CD4-positive, alpha-beta memory T cell (primary cell): ENCODE measurements around the gene UNC5A. TPM values are rescaled to one million over a fixed set of nuclear protein-coding genes. Genes with fewer than 3 reads are reported as not detected.

Source experiments
- CTCF ChIA-PET: fragments of 350-600 bp; sonication (Branson Sonifier 250); formaldehyde crosslinking; loops from one replicate; lab custom pipeline; 2021; ENCODE audit warnings: inconsistent platforms; ENCODE audit not compliant: partially characterized antibody; lab: Charles Lee
- POLR2A ChIA-PET: fragments of 350-600 bp; sonication (Branson Sonifier 250); formaldehyde crosslinking; loops from one replicate; lab custom pipeline; 2021; ENCODE audit not compliant: partially characterized antibody; lab: Charles Lee
- DNase-seq, 5 donors: peaks; one replicate each; pipeline versions ENCODE4 v3.0.0 to v3.0.0-alpha.2; 2020 to 2022; ENCODE audit warnings: mixed read lengths in 1 of 5
- H3K27ac ChIP-seq: one replicate; pipeline ENCODE4 v1.7.0; 2013; ENCODE audit warnings: low read depth, low read length
- H3K27me3 ChIP-seq: 2 replicates; pipeline ENCODE4 v1.7.0; 2013; ENCODE audit warnings: mild to moderate bottlenecking, low read length, moderate library complexity; ENCODE audit not compliant: insufficient read depth
- H3K36me3 ChIP-seq: 2 replicates; pipeline ENCODE4 v1.7.0; 2013; ENCODE audit warnings: mild to moderate bottlenecking, low read length, moderate library complexity; ENCODE audit not compliant: insufficient read depth
- H3K4me1 ChIP-seq: 2 replicates; pipeline ENCODE4 v1.7.0; 2013; ENCODE audit warnings: mild to moderate bottlenecking, low read length, moderate library complexity; ENCODE audit not compliant: insufficient read depth
- H3K4me3 ChIP-seq, 2 donors: one replicate each; pipeline ENCODE4 v1.7.0; 2013; ENCODE audit warnings: low read length in 2 of 2, mild to moderate bottlenecking in 1 of 2
- H3K9me3 ChIP-seq, 2 donors: one replicate each; pipeline ENCODE4 v1.7.0; 2013; ENCODE audit warnings: low read length in 2 of 2, control low read depth in 1 of 2; ENCODE audit not compliant: control insufficient read depth in 1 of 2
- H3K27ac Mint-ChIP-seq, 7 donors: one replicate each; pipeline ENCODE4 v1.8.0; 2020 to 2021; ENCODE audit warnings: mixed read lengths in 7 of 7, mild to moderate bottlenecking in 6 of 7, inconsistent platforms in 3 of 7, moderate library complexity in 3 of 7
- H3K27me3 Mint-ChIP-seq, 2 donors: one replicate each; pipeline ENCODE4 v1.8.0; 2020 to 2021; ENCODE audit warnings: mixed read lengths in 2 of 2
- H3K36me3 Mint-ChIP-seq, 2 donors: one replicate each; pipeline ENCODE4 v1.8.0; 2020 to 2021; ENCODE audit warnings: mixed read lengths in 2 of 2, inconsistent platforms in 1 of 2, mild to moderate bottlenecking in 1 of 2
- H3K4me1 Mint-ChIP-seq, 4 donors: one replicate each; pipeline ENCODE4 v1.8.0; 2020 to 2021; ENCODE audit warnings: mixed read lengths in 4 of 4, mild to moderate bottlenecking in 1 of 4
- H3K4me3 Mint-ChIP-seq, 8 donors: one replicate each; pipeline ENCODE4 v1.8.0; 2020 to 2021; ENCODE audit warnings: mixed read lengths in 8 of 8, mild to moderate bottlenecking in 7 of 8, moderate library complexity in 6 of 8, inconsistent platforms in 3 of 8
- H3K9me3 Mint-ChIP-seq, 8 donors: one replicate each; pipeline ENCODE4 v1.8.0; 2020 to 2021; ENCODE audit warnings: mixed read lengths in 8 of 8, mild to moderate bottlenecking in 5 of 8, inconsistent platforms in 3 of 8, moderate library complexity in 1 of 8
- intact Hi-C: fragments of 100-400 bp; cut with micrococcal nuclease; formaldehyde crosslinking; loops from one replicate; pipeline ENCODE4 v1.15.1; 2023
- polyA plus RNA-seq, 2 donors: library from polyadenylated mRNA; unstranded; fragments of 300-500 nt; fragmentation: Illumina TruSeq; gene quantifications; one replicate each; pipeline ENCODE4 v1.2.3, GENCODE V29; 2021
- total RNA-seq, 2 experiments: library from RNA; stranded (reverse); gene quantifications; one replicate each; pipeline ENCODE4 v1.2.3, GENCODE V29; 2021

Gene UNC5A
- total and polyA plus RNA-seq, 4 experiments from 2014 or later, result not detected

DNA sequence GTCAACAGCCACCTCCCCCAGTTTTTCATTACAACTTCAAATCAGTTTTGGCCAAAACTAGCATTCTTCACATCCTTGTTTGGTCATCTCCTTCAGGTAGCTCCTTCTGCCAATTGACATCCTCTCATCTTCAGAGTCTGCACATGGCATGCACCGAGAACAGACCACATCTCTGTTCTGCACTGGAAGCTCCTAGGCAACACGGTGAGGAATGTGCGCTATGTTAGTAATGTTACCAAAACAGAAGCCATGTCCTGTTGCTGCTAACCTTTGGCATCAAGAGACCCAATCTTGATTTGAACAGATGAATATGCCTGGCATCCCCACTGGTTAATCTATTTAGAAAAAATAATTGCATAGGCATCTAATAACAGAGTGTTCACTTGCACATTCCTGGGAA lies 93.9 kb downstream of the UNC5A start:
- Mint-ChIP-seq H3K27me3 (no peaks in the 10 kb centered on the region), H3K27ac (peak overlapping the region in 2 of 7 donors; percentile 27 to 46), H3K4me3 (no peak overlapping the region), H3K4me1 (peaks cover 6 to 21% (median 11%) of the 10 kb centered on the region in 4 donors), H3K36me3 (peaks cover 44 to 59% of the 10 kb centered on the region in 2 donors), H3K9me3 (no peaks in the 10 kb centered on the region)
- ChIA-PET CTCF (no interaction called here), POLR2A (no interaction called here)
- Histone ChIP-seq H3K4me1 (peaks cover 6% of the 10 kb centered on the region), H3K36me3 (peaks cover 51% of the 10 kb centered on the region), H3K27ac (no peak overlapping the region), H3K4me3 (no peak overlapping the region), H3K9me3 (no peaks in the 10 kb centered on the region), H3K27me3 (no peaks in the 10 kb centered on the region)
- DNase-seq, result no peak
- intact Hi-C loops, result no loop called here

DNA sequence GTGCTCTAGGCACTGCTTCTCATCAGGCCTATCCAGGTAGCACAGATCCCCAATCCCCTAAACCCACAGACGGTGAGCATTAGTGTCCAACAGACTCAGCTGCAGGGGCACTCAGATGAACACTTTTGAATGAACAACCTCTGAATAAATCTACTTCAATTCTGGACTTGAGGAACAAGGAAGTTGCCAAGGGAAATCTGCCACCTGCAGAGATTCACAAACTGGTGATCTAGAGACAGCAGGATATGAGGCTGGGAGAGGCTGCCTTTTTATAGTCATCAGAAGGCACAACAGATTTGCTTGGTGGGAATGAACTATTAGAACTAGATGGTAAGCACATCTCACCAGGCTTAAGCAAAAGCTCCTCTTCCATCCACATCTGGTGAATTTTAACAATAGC lies 95.8 kb downstream of the UNC5A start:
- Histone ChIP-seq H3K27ac (no peak overlapping the region), H3K36me3 (peaks cover 56% of the 10 kb centered on the region), H3K9me3 (no peaks in the 10 kb centered on the region), H3K4me3 (no peak overlapping the region), H3K27me3 (no peaks in the 10 kb centered on the region), H3K4me1 (no peaks in the 10 kb centered on the region)
- Mint-ChIP-seq H3K27me3 (no peaks in the 10 kb centered on the region), H3K9me3 (no peaks in the 10 kb centered on the region), H3K4me1 (peaks cover 0 to 4% (median 1%) of the 10 kb centered on the region in 4 donors), H3K36me3 (peaks cover 51 to 73% of the 10 kb centered on the region in 2 donors), H3K4me3 (no peak overlapping the region), H3K27ac (peak overlapping the region in 1 of 7 donors; percentile 33)
- DNase-seq, result no peak
- intact Hi-C loops, result no loop called here
- ChIA-PET CTCF (no interaction called here), POLR2A (no interaction called here)

GRCh38 chr5:176906796-176907195 lies 96.4 kb downstream of the UNC5A start:
- H3K9me3 Mint-ChIP-seq, result no peaks in the 10 kb centered on the region
- Histone ChIP-seq H3K4me1 (no peaks in the 10 kb centered on the region), H3K36me3 (peaks cover 57% of the 10 kb centered on the region), H3K27me3 (no peaks in the 10 kb centered on the region), H3K9me3 (no peaks in the 10 kb centered on the region), H3K27ac (no peak overlapping the region), H3K4me3 (no peak overlapping the region)
- CTCF ChIA-PET, result no interaction called here
- no peaks in the 10 kb centered on the region for H3K27me3 Mint-ChIP-seq
- no peak overlapping the region for H3K4me3 Mint-ChIP-seq
- H3K36me3 Mint-ChIP-seq, result peaks cover 56 to 78% of the 10 kb centered on the region in 2 donors
- DNase-seq, result no peak
- H3K27ac Mint-ChIP-seq, result no peak overlapping the region
- intact Hi-C loops, result no loop called here
- POLR2A ChIA-PET, result no interaction called here
- H3K4me1 Mint-ChIP-seq, result peaks cover 0 to 2% (median under 1%) of the 10 kb centered on the region in 4 donors

- ChIA-PET POLR2A (no interaction called here), CTCF (interaction anchor here (1.9 kb wide), 1 partner anchor 248 kb away, joined by 11 read pairs; no protein-coding TSS in a partner anchor)
- Histone ChIP-seq H3K9me3 (no peaks in the 10 kb centered on the region), H3K27ac (no peak overlapping the region), H3K4me3 (no peak overlapping the region), H3K36me3 (peaks cover 57% of the 10 kb centered on the region), H3K27me3 (no peaks in the 10 kb centered on the region), H3K4me1 (no peaks in the 10 kb centered on the region)
- Mint-ChIP-seq H3K4me1 (peaks cover 0 to 2% (median 1%) of the 10 kb centered on the region in 4 donors), H3K27ac (peak overlapping the region in 1 of 7 donors; percentile 5), H3K4me3 (no peak overlapping the region), H3K27me3 (no peaks in the 10 kb centered on the region), H3K36me3 (peaks cover 52 to 77% of the 10 kb centered on the region in 2 donors), H3K9me3 (no peaks in the 10 kb centered on the region)
- intact Hi-C loops, result no loop called here
- no peak for DNase-seq
Observed at GRCh38 chr5:176908675-176909368, 98.5 kb downstream of the UNC5A start.

GRCh38 chr5:176912115-176912514 lies 101.8 kb downstream of the UNC5A start:
- intact Hi-C loops, result no loop called here
- POLR2A ChIA-PET, result no interaction called here
- Mint-ChIP-seq H3K27me3 (no peaks in the 10 kb centered on the region), H3K4me1 (peaks cover 0 to 14% (median 2%) of the 10 kb centered on the region in 4 donors), H3K27ac (peak overlapping the region in 2 of 7 donors; percentile 10 to 19), H3K4me3 (no peak overlapping the region), H3K9me3 (no peaks in the 10 kb centered on the region), H3K36me3 (peaks cover 29 to 61% of the 10 kb centered on the region in 2 donors)
- H3K27ac ChIP-seq, result no peak overlapping the region
- H3K4me3 ChIP-seq, result no peak overlapping the region
- H3K27me3 ChIP-seq, result no peaks in the 10 kb centered on the region
- H3K4me1 ChIP-seq, result no peaks in the 10 kb centered on the region
- H3K9me3 ChIP-seq, result no peaks in the 10 kb centered on the region
- peaks cover 31% of the 10 kb centered on the region for H3K36me3 ChIP-seq
- DNase-seq, result no peak
- CTCF ChIA-PET, result interaction anchor here (1.4 kb wide), 1 partner anchor 251 kb away, joined by 4 read pairs; no protein-coding TSS in a partner anchor

GRCh38 chr5:176915906-176916305 lies 105.5 kb downstream of the UNC5A start:
- no peak for DNase-seq
- no peak overlapping the region for H3K4me3 Mint-ChIP-seq
- H3K9me3 Mint-ChIP-seq, result no peaks in the 10 kb centered on the region
- Histone ChIP-seq H3K27ac (no peak overlapping the region), H3K4me3 (no peak overlapping the region), H3K9me3 (no peaks in the 10 kb centered on the region), H3K27me3 (no peaks in the 10 kb centered on the region), H3K4me1 (no peaks in the 10 kb centered on the region), H3K36me3 (peaks cover 14% of the 10 kb centered on the region)
- H3K4me1 Mint-ChIP-seq, result peaks cover 6 to 18% (median 10%) of the 10 kb centered on the region in 4 donors
- intact Hi-C loops, result no loop called here
- POLR2A ChIA-PET, result no interaction called here
- peaks cover 20 to 46% of the 10 kb centered on the region in 2 donors for H3K36me3 Mint-ChIP-seq
- no peaks in the 10 kb centered on the region for H3K27me3 Mint-ChIP-seq
- CTCF ChIA-PET, result no interaction called here
- peak overlapping the region in 3 of 7 donors; percentile 2 to 9 (median 6) for H3K27ac Mint-ChIP-seq

GRCh38 chr5:176916337-176916736 lies 106.0 kb downstream of the UNC5A start:
- no peak for DNase-seq
- intact Hi-C loops, result no loop called here
- ChIA-PET CTCF (no interaction called here), POLR2A (no interaction called here)
- H3K27me3 ChIP-seq, result no peaks in the 10 kb centered on the region
- Mint-ChIP-seq H3K4me1 (peaks cover 6 to 20% (median 10%) of the 10 kb centered on the region in 4 donors), H3K27ac (peak overlapping the region in 2 of 7 donors; percentile 5 to 54), H3K4me3 (no peak overlapping the region), H3K9me3 (no peaks in the 10 kb centered on the region), H3K27me3 (no peaks in the 10 kb centered on the region), H3K36me3 (peaks cover 22 to 49% of the 10 kb centered on the region in 2 donors)
- no peaks in the 10 kb centered on the region for H3K4me1 ChIP-seq
- H3K9me3 ChIP-seq, result no peaks in the 10 kb centered on the region
- peaks cover 14% of the 10 kb centered on the region for H3K36me3 ChIP-seq
- H3K27ac ChIP-seq, result no peak overlapping the region
- no peak overlapping the region for H3K4me3 ChIP-seq
